IPS-18a (cell line): ENCODE results near the gene NKIRAS2.

ENCODE experiments used
- H3K27ac ChIP-seq: one replicate; pipeline ENCODE4 v1.5.1; 2013; ENCODE audit warnings: low read length
- H3K27me3 ChIP-seq: one replicate; pipeline ENCODE4 v1.6.1; 2013; ENCODE audit warnings: mild to moderate bottlenecking, low read length; ENCODE audit not compliant: control insufficient read depth, insufficient read depth
- H3K36me3 ChIP-seq: one replicate; pipeline ENCODE4 v1.6.1; 2013; ENCODE audit warnings: low read depth, low read length; ENCODE audit not compliant: control insufficient read depth
- H3K4me1 ChIP-seq: one replicate; pipeline ENCODE4 v1.6.1; 2013; ENCODE audit warnings: low read depth, low read length; ENCODE audit not compliant: control insufficient read depth
- H3K4me3 ChIP-seq: one replicate; pipeline ENCODE4 v1.5.1; 2013; ENCODE audit warnings: low read length
- H3K9ac ChIP-seq: one replicate; pipeline ENCODE4 v1.6.1; 2013; ENCODE audit warnings: mild to moderate bottlenecking, low read length, moderate library complexity
- H3K9me3 ChIP-seq: one replicate; pipeline ENCODE4 v1.6.1; 2013; ENCODE audit warnings: low read depth, low read length; ENCODE audit not compliant: control insufficient read depth

NKIRAS2 gene

DNA sequence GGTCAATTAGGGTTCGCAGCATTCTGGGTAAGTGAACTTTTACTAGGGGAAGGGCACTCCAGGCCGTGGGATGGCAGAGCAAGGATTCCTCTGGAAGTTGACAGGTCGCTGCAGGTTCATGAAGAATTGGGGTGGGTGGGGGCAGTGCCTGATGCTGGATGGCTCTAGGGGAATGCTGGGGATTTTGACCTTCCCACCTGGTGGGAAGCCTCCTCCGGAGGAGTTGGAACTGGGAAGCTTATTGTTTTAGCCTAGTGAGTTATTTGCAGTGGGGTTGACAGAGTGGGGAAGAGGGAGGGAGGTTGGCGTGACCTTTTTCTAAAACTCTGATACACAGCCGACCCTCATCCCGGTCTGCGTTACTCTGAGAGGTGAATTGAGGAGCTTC lies 31.1 kb downstream of the NKIRAS2 start:
- Histone ChIP-seq H3K4me3 (peak overlapping the region; percentile 58), H3K27ac (no peak overlapping the region), H3K36me3 (no peaks in the 10 kb centered on the region), H3K27me3 (peaks cover 27% of the 10 kb centered on the region), H3K9ac (no peak overlapping the region), H3K4me1 (peaks cover 20% of the 10 kb centered on the region), H3K9me3 (no peaks in the 10 kb centered on the region)

GRCh38 chr17:42051645-42052044 lies 31.8 kb downstream of the NKIRAS2 start:
- H3K27me3 ChIP-seq: peaks cover 27% of the 10 kb centered on the region

DNA sequence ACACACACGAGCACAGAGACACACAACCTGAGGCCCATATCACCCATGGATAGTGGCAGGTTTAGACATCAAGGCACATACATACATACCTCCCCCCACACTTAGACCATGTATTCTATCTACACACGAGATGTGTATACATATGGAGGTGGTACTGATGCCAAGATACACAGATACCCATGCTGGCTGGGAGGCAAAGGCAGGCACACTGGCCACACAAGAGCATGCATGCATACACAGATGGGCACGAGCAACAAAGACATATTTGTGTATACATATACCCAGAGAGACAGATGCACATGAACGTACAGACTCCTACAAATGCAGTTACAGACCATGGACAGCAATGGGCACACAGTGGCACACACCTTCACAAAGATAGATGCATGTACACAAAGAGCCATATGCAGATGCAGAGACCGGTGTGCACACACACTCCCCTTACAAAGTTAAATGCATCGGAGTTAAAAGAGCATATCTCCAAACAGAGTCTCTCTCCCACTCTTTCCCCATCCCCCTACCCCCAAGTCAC lies 32.5 kb downstream of the NKIRAS2 start:
- H3K27ac ChIP-seq: no peak overlapping the region
- H3K36me3 ChIP-seq: no peaks in the 10 kb centered on the region
- no peak overlapping the region for H3K9ac ChIP-seq
- H3K4me1 ChIP-seq: peaks cover 20% of the 10 kb centered on the region
- H3K4me3 ChIP-seq: no peak overlapping the region
- H3K9me3 ChIP-seq: no peaks in the 10 kb centered on the region
- peaks cover 27% of the 10 kb centered on the region for H3K27me3 ChIP-seq

More at GRCh38 chr17:42051645-42052044, 31.8 kb downstream of the NKIRAS2 start:
- Histone ChIP-seq H3K36me3 (no peaks in the 10 kb centered on the region), H3K4me3 (no peak overlapping the region), H3K9me3 (no peaks in the 10 kb centered on the region), H3K4me1 (peaks cover 20% of the 10 kb centered on the region), H3K27ac (no peak overlapping the region), H3K9ac (no peak overlapping the region)

GRCh38 chr17:42053731-42054500 lies 34.0 kb downstream of the NKIRAS2 start:
- peaks cover 20% of the 10 kb centered on the region for H3K4me1 ChIP-seq
- H3K36me3 ChIP-seq: no peaks in the 10 kb centered on the region
- no peaks in the 10 kb centered on the region for H3K9me3 ChIP-seq
- H3K4me3 ChIP-seq: no peak overlapping the region
- no peak overlapping the region for H3K9ac ChIP-seq
- peaks cover 26% of the 10 kb centered on the region for H3K27me3 ChIP-seq
- H3K27ac ChIP-seq: no peak overlapping the region

- H3K27me3 ChIP-seq: peaks cover 17% of the 10 kb centered on the region
- H3K4me3 ChIP-seq: no peak overlapping the region
- H3K27ac ChIP-seq: no peak overlapping the region
- no peaks in the 10 kb centered on the region for H3K36me3 ChIP-seq
- H3K9ac ChIP-seq: no peak overlapping the region
- peaks cover 20% of the 10 kb centered on the region for H3K4me1 ChIP-seq
- H3K9me3 ChIP-seq: no peaks in the 10 kb centered on the region
These were observed 35.1 kb downstream of the NKIRAS2 start for GRCh38 chr17:42055027-42055426.

GRCh38 chr17:42055496-42055895 lies 35.6 kb downstream of the NKIRAS2 start:
- H3K9me3 ChIP-seq: no peaks in the 10 kb centered on the region
- H3K27me3 ChIP-seq: peaks cover 17% of the 10 kb centered on the region

DNA sequence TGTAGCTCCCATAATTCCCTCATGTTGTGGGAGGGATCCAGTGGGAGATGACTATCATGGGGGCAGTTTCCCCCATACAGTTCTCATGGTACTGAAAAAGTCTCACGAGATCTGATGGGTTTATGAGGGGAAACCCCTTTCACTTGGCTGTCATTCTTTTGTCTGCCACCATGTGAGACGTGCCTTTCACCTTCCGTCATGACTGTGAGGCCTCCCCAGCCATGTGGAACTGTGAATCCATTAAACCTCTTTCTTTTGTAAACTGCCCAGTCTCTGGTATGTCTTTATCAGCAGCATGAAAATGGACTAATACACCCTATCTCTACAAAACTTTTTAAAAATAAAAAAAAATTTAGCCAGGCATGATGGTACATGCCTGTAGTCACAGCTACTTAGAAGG lies 36.7 kb downstream of the NKIRAS2 start:
- Histone ChIP-seq H3K4me1 (peaks cover 13% of the 10 kb centered on the region), H3K27me3 (peaks cover 8% of the 10 kb centered on the region), H3K9me3 (no peaks in the 10 kb centered on the region), H3K9ac (no peak overlapping the region), H3K36me3 (no peaks in the 10 kb centered on the region), H3K27ac (no peak overlapping the region), H3K4me3 (no peak overlapping the region)

More at GRCh38 chr17:42055496-42055895, 35.6 kb downstream of the NKIRAS2 start:
- no peak overlapping the region for H3K27ac ChIP-seq
- H3K4me3 ChIP-seq: no peak overlapping the region
- no peak overlapping the region for H3K9ac ChIP-seq
- peaks cover 20% of the 10 kb centered on the region for H3K4me1 ChIP-seq
- H3K36me3 ChIP-seq: no peaks in the 10 kb centered on the region

- H3K27ac ChIP-seq: no peak overlapping the region
- H3K27me3 ChIP-seq: peaks cover 7% of the 10 kb centered on the region
- H3K4me1 ChIP-seq: peaks cover 13% of the 10 kb centered on the region
- H3K36me3 ChIP-seq: no peaks in the 10 kb centered on the region
- H3K9me3 ChIP-seq: no peaks in the 10 kb centered on the region
- no peak overlapping the region for H3K4me3 ChIP-seq
- H3K9ac ChIP-seq: no peak overlapping the region
These were observed 38.2 kb downstream of the NKIRAS2 start for GRCh38 chr17:42058063-42058462.

DNA sequence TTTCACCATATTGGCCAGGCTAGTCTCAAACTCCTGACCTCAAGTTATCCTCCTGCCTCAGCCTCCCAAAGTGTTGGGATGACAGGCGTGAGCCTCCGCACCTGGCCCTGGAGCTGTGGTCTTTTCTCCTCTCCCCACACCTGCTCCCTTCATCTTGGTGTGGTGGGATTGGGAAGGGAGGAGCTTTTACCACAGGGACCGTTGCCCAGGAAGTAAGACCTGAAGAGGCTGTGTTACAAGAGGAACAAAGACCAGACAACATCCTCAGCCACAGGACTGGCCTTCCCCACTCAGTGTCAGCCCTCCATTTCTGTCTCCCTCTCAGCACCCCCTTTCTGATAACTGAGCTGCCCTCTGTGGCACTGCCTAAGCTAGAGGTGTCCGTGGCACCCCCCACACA lies 39.9 kb downstream of the NKIRAS2 start:
- Histone ChIP-seq H3K4me3 (no peak overlapping the region), H3K27me3 (no peaks in the 10 kb centered on the region), H3K9me3 (no peaks in the 10 kb centered on the region), H3K27ac (no peak overlapping the region), H3K9ac (no peak overlapping the region), H3K4me1 (peaks cover 7% of the 10 kb centered on the region), H3K36me3 (no peaks in the 10 kb centered on the region)

GRCh38 chr17:42060231-42060630 lies 40.3 kb downstream of the NKIRAS2 start:
- no peak overlapping the region for H3K27ac ChIP-seq
- H3K9me3 ChIP-seq: no peaks in the 10 kb centered on the region
- peaks cover 5% of the 10 kb centered on the region for H3K4me1 ChIP-seq
- H3K4me3 ChIP-seq: no peak overlapping the region
- H3K9ac ChIP-seq: no peak overlapping the region
- H3K27me3 ChIP-seq: no peaks in the 10 kb centered on the region
- H3K36me3 ChIP-seq: no peaks in the 10 kb centered on the region

GRCh38 chr17:42061646-42062487 lies 42.0 kb downstream of the NKIRAS2 start:
- Histone ChIP-seq H3K9me3 (no peaks in the 10 kb centered on the region), H3K4me1 (no peaks in the 10 kb centered on the region), H3K9ac (no peak overlapping the region), H3K27ac (no peak overlapping the region), H3K27me3 (no peaks in the 10 kb centered on the region), H3K36me3 (no peaks in the 10 kb centered on the region), H3K4me3 (no peak overlapping the region)
